ENCODE measurements around the gene SYNGR4.

Gene SYNGR4

GRCh38 chr19:48395499-48395898, 31.3 kb downstream of the SYNGR4 start:
- no peak for DNase-seq (ENCODE audit: extremely low read depth in 1 of 2, low read depth in 1 of 2)

- DNase-seq (ENCODE audit: extremely low read depth in 1 of 2, low read depth in 1 of 2), result no peak
Measured at GRCh38 chr19:48396016-48396823, 32.1 kb downstream of the SYNGR4 start.

- no peak for DNase-seq (ENCODE audit: extremely low read depth in 1 of 2, low read depth in 1 of 2)
Measured at GRCh38 chr19:48396824-48397176, 32.6 kb downstream of the SYNGR4 start.

- no peak for DNase-seq (ENCODE audit: extremely low read depth in 1 of 2, low read depth in 1 of 2)
Measured at GRCh38 chr19:48397263-48398101, 33.3 kb downstream of the SYNGR4 start.

GRCh38 chr19:48398102-48398374, 33.9 kb downstream of the SYNGR4 start:
- DNase-seq (ENCODE audit: extremely low read depth in 1 of 2, low read depth in 1 of 2), result no peak

GRCh38 chr19:48398375-48399235, 34.4 kb downstream of the SYNGR4 start:
- peak; percentile 38 to 78 for DNase-seq (ENCODE audit: extremely low read depth in 1 of 2, low read depth in 1 of 2)

GRCh38 chr19:48400018-48400742, 36.0 kb downstream of the SYNGR4 start:
- no peak for DNase-seq (ENCODE audit: extremely low read depth in 1 of 2, low read depth in 1 of 2)

GRCh38 chr19:48401287-48401686, 37.1 kb downstream of the SYNGR4 start:
- DNase-seq (ENCODE audit: extremely low read depth in 1 of 2, low read depth in 1 of 2), result no peak

GRCh38 chr19:48403606-48404005, 39.4 kb downstream of the SYNGR4 start:
- DNase-seq (ENCODE audit: extremely low read depth in 1 of 2, low read depth in 1 of 2), result no peak

GRCh38 chr19:48405010-48405659, 41.0 kb downstream of the SYNGR4 start:
- DNase-seq (ENCODE audit: extremely low read depth in 1 of 2, low read depth in 1 of 2), result no peak

GRCh38 chr19:48405850-48406249, 41.7 kb downstream of the SYNGR4 start:
- no peak for DNase-seq (ENCODE audit: extremely low read depth in 1 of 2, low read depth in 1 of 2)

GRCh38 chr19:48413879-48414587, 49.9 kb downstream of the SYNGR4 start:
- no peak for DNase-seq (ENCODE audit: extremely low read depth in 1 of 2, low read depth in 1 of 2)

- peak in 1 of 2 donors; percentile 41 for DNase-seq (ENCODE audit: extremely low read depth in 1 of 2, low read depth in 1 of 2)
Measured at GRCh38 chr19:48415395-48415794, 51.2 kb downstream of the SYNGR4 start.

- no peak for DNase-seq (ENCODE audit: extremely low read depth in 1 of 2, low read depth in 1 of 2)
Measured at GRCh38 chr19:48415806-48416221, 51.6 kb downstream of the SYNGR4 start.

- no peak for DNase-seq (ENCODE audit: extremely low read depth in 1 of 2, low read depth in 1 of 2)
Measured at GRCh38 chr19:48417421-48417820, 53.3 kb downstream of the SYNGR4 start.

GRCh38 chr19:48418317-48419064, 54.3 kb downstream of the SYNGR4 start:
- DNase-seq (ENCODE audit: extremely low read depth in 1 of 2, low read depth in 1 of 2), result no peak

- DNase-seq (ENCODE audit: extremely low read depth in 1 of 2, low read depth in 1 of 2), result peak in 1 of 2 donors; percentile 46
Measured at GRCh38 chr19:48419158-48419920, 55.2 kb downstream of the SYNGR4 start.

GRCh38 chr19:48421548-48421947, 57.4 kb downstream of the SYNGR4 start:
- no peak for DNase-seq (ENCODE audit: extremely low read depth in 1 of 2, low read depth in 1 of 2)
